ENCODE results near the gene LMBRD1. TPM values are rescaled to one million over a fixed set of nuclear protein-coding genes. Genes with fewer than 3 reads are reported as not detected.

LMBRD1 gene
- total and polyA plus RNA-seq, 10 donors: 27.2 to 76.6 (median 52.0) TPM

- Histone ChIP-seq H3K27ac (no peak overlapping the region), H3K9me3 (peaks cover 0 to 8% (median 0%) of the 10 kb centered on the region in 8 donors), H3K4me3 (no peak overlapping the region), H3K4me1 (peaks cover 0 to 3% (median under 1%) of the 10 kb centered on the region in 6 donors), H3K36me3 (peaks cover 0 to 14% (median 3%) of the 10 kb centered on the region in 6 donors), H3K27me3 (replicated peaks in 1 of 7) (no peaks in the 10 kb centered on the region)
- TF ChIP-seq CTCF (IDR thresholded peaks at IDR 0.05 in 8 of 11, conservative IDR thresholded peaks at IDR 0.05 in 3 of 11): no peak
- no peak for TF ChIP-seq POLR2A (IDR thresholded peaks at IDR 0.05)
- no peak for TF ChIP-seq POLR2AphosphoS5 (IDR thresholded peaks at IDR 0.05)
- intact Hi-C loops (cut with DNase I; ENCODE audit: low total_unique reads): no loop called here
- no peak for DNase-seq
- WGBS, 5 donors: 92 to 95% (median 93%) methylated on average over 3 of the region's 3 CpGs
These were observed 33.0 kb downstream of the LMBRD1 start for GRCh38 chr6:69763763-69764162.

GRCh38 chr6:69761853-69762252, 35.0 kb downstream of the LMBRD1 start:
- 86 to 99% (median 93%) methylated on average over 2 of the region's 2 CpGs for WGBS, 5 donors
- intact Hi-C loops (cut with DNase I; ENCODE audit: low total_unique reads): no loop called here
- Histone ChIP-seq H3K4me3 (no peak overlapping the region), H3K27ac (no peak overlapping the region), H3K4me1 (peaks cover 0 to 15% (median 7%) of the 10 kb centered on the region in 6 donors), H3K9me3 (peaks cover 0 to 9% (median 0%) of the 10 kb centered on the region in 8 donors), H3K36me3 (peaks cover 0 to 17% (median 3%) of the 10 kb centered on the region in 6 donors), H3K27me3 (replicated peaks in 1 of 7) (no peaks in the 10 kb centered on the region)
- TF ChIP-seq POLR2AphosphoS5 (IDR thresholded peaks at IDR 0.05) (no peak), POLR2A (IDR thresholded peaks at IDR 0.05) (no peak), CTCF (IDR thresholded peaks at IDR 0.05 in 8 of 11, conservative IDR thresholded peaks at IDR 0.05 in 3 of 11) (no peak)
- no peak for DNase-seq

- Histone ChIP-seq H3K9me3 (peaks cover 0 to 31% (median 3%) of the 10 kb centered on the region in 8 donors), H3K36me3 (peaks cover 0 to 32% (median 3%) of the 10 kb centered on the region in 6 donors), H3K4me3 (no peak overlapping the region), H3K4me1 (peaks cover 0 to 15% (median 7%) of the 10 kb centered on the region in 6 donors), H3K27me3 (replicated peaks in 1 of 7) (no peaks in the 10 kb centered on the region), H3K27ac (peak overlapping the region in 1 of 8 donors; percentile 4)
- WGBS, 5 donors: 16 to 35% (median 25%) methylated on average over 1 of the region's 1 CpG
- TF ChIP-seq CTCF (IDR thresholded peaks at IDR 0.05 in 8 of 11, conservative IDR thresholded peaks at IDR 0.05 in 3 of 11): no peak
- TF ChIP-seq POLR2A (IDR thresholded peaks at IDR 0.05): no peak
- no peak for TF ChIP-seq POLR2AphosphoS5 (IDR thresholded peaks at IDR 0.05)
- DNase-seq: no peak
- intact Hi-C loops (cut with DNase I; ENCODE audit: low total_unique reads): no loop called here
These were observed 38.6 kb downstream of the LMBRD1 start for GRCh38 chr6:69758214-69758613.

GRCh38 chr6:69756907-69757306, 39.9 kb downstream of the LMBRD1 start:
- Histone ChIP-seq H3K27me3 (replicated peaks in 1 of 7) (no peaks in the 10 kb centered on the region), H3K4me1 (peaks cover 0 to 15% (median 7%) of the 10 kb centered on the region in 6 donors), H3K36me3 (peaks cover 0 to 35% (median 0%) of the 10 kb centered on the region in 6 donors), H3K9me3 (peaks cover 0 to 31% (median 3%) of the 10 kb centered on the region in 8 donors), H3K4me3 (no peak overlapping the region), H3K27ac (no peak overlapping the region)
- DNase-seq: no peak
- 95 to 100% (median 95%) methylated on average over 1 of the region's 1 CpG for WGBS, 5 donors
- intact Hi-C loops (cut with DNase I; ENCODE audit: low total_unique reads): no loop called here
- TF ChIP-seq POLR2A (IDR thresholded peaks at IDR 0.05): no peak
- no peak for TF ChIP-seq POLR2AphosphoS5 (IDR thresholded peaks at IDR 0.05)
- no peak for TF ChIP-seq CTCF (IDR thresholded peaks at IDR 0.05 in 8 of 11, conservative IDR thresholded peaks at IDR 0.05 in 3 of 11)

All from spleen (tissue), 11 donors.